Measurements from ENCODE around the gene NUP58. TPM values are rescaled to one million over a fixed set of nuclear protein-coding genes. Genes with fewer than 3 reads are reported as not detected.
"Not testable (repeated sequence)": the region's sequence is repeated elsewhere in the genome, so short reads cannot be mapped to it uniquely, and the experiment has no call there.

NUP58 gene
- total RNA-seq, 2 experiments from 2014 or later = 140 to 171 TPM

DNA sequence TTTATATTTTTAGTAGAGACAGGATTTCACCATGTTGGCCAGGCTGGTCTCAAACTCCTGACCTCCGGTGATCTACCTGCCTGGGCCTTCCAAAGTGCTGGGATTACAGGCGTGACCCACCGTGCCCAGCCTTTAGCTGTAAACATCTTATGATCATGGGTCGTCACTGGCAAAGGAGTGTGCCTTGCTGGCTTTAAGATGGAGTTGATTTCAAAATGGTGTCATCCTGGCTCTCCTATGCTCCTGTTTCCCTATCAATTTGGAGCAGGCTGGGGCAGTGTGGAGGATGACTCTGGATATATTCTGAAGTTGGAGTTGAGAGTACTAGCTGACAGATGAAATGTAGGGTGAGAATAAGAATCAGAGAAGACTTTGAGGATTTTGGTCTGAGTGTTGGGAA, 51.9 kb downstream of the NUP58 start:
- ChIA-PET CTCF (no interaction called here), POLR2A (no interaction called here)
- H3K27me3 Mint-ChIP-seq = peaks cover 19% of the 10 kb centered on the region
- DNase-seq = no peak
- intact Hi-C loops (cut with micrococcal nuclease) = no loop called here
- no peak overlapping the region for H3K27ac Mint-ChIP-seq
- no peak for TF ChIP-seq CTCF (IDR thresholded peaks at IDR 0.05)
- no peaks in the 10 kb centered on the region for H3K4me1 Mint-ChIP-seq (ENCODE audit: low read depth)
- ATAC-seq = no peak
- no peak overlapping the region for H3K4me3 Mint-ChIP-seq
- no peaks in the 10 kb centered on the region for H3K36me3 Mint-ChIP-seq (ENCODE audit: low read depth)
- H3K9me3 Mint-ChIP-seq = no peaks in the 10 kb centered on the region

DNA sequence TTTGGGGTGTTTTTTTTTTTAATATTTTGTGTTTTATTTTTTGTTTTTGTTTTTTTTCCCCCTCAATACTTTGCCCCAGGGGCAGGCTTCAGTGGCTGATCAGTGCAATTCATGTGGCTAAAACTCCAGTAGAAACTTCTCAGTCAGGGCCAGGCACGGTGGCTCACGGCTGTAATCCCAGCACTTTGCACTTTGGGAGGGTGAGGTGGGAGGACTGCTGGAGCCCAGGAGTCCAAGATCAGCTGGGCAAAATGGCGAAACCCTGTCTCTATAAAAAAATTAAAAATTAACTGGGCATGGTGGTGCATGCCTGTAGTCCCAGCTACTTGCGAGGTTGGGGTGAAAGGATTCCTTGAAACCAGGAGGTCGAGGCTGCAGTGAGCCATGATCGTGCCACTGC, 53.0 kb downstream of the NUP58 start:
- H3K4me1 Mint-ChIP-seq (ENCODE audit: low read depth) = no peaks in the 10 kb centered on the region
- intact Hi-C loops (cut with micrococcal nuclease) = no loop called here
- H3K36me3 Mint-ChIP-seq (ENCODE audit: low read depth) = no peaks in the 10 kb centered on the region
- ATAC-seq = no peak
- TF ChIP-seq CTCF (IDR thresholded peaks at IDR 0.05) = no peak
- CTCF ChIA-PET = no interaction called here
- peaks cover 19% of the 10 kb centered on the region for H3K27me3 Mint-ChIP-seq
- no peaks in the 10 kb centered on the region for H3K9me3 Mint-ChIP-seq
- POLR2A ChIA-PET = no interaction called here
- no peak overlapping the region for H3K4me3 Mint-ChIP-seq
- H3K27ac Mint-ChIP-seq = no peak overlapping the region
- DNase-seq = no peak

GRCh38 chr13:25360443-25360842, 59.0 kb downstream of the NUP58 start:
- H3K9me3 Mint-ChIP-seq; H3K4me3 Mint-ChIP-seq; ATAC-seq; DNase-seq; H3K36me3 Mint-ChIP-seq (ENCODE audit: low read depth); intact Hi-C loops (cut with micrococcal nuclease); H3K4me1 Mint-ChIP-seq (ENCODE audit: low read depth); H3K27ac Mint-ChIP-seq; CTCF ChIA-PET; POLR2A ChIA-PET: not testable (repeated sequence)
- peaks cover 14% of the 10 kb centered on the region for H3K27me3 Mint-ChIP-seq

DNA sequence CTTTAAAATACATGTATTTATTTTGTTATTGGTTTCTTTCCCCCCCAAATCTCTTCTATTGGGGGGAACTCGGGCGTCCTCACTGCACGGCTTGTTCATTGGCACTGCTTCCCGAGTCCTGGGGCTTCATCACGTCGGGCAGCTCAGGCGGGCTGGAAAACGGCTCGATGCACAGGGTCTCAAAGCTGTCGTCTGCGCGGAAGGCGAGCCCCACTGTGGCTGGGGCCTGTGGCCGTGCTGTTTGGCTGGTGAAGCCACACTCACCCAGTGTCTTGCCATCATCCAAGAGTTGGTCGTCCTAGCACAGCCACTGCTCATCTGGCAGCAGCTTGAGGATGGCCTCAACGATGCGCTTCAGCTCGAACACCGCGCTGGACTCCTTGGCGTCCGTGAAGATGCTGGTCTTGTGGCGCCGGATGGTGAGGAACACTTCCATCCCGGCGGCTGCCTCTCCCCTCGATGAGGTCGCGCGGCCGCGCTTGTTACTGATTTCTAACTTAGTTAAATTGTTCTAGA, 64.4 kb downstream of the NUP58 start:
- intact Hi-C loops (cut with micrococcal nuclease) = no loop called here
- Mint-ChIP-seq H3K9me3 (peaks cover 4% of the 10 kb centered on the region), H3K27me3 (peaks cover 23% of the 10 kb centered on the region), H3K36me3 (ENCODE audit: low read depth) (no peaks in the 10 kb centered on the region), H3K27ac (no peak overlapping the region), H3K4me3 (no peak overlapping the region), H3K4me1 (ENCODE audit: low read depth) (no peaks in the 10 kb centered on the region)
- CTCF ChIA-PET = interaction anchor here (1.0 kb wide), 1 partner anchor 9 kb away, joined by 4 read pairs; no protein-coding TSS in a partner anchor
- DNase-seq (no peak), ATAC-seq (no peak)
- TF ChIP-seq CTCF (IDR thresholded peaks at IDR 0.05) = no peak
- POLR2A ChIA-PET = interaction anchor here (0.7 kb wide), 1 partner anchor 60 kb away, joined by 4 read pairs; no protein-coding TSS in a partner anchor

GRCh38 chr13:25371158-25371874, 69.9 kb downstream of the NUP58 start:
- CTCF ChIA-PET = no interaction called here
- ATAC-seq = no peak
- intact Hi-C loops (cut with micrococcal nuclease) = no loop called here
- Mint-ChIP-seq H3K4me3 (peak overlapping the region; percentile 44), H3K9me3 (no peaks in the 10 kb centered on the region), H3K36me3 (ENCODE audit: low read depth) (no peaks in the 10 kb centered on the region), H3K4me1 (ENCODE audit: low read depth) (peaks cover 5% of the 10 kb centered on the region), H3K27ac (no peak overlapping the region), H3K27me3 (peaks cover 54% of the 10 kb centered on the region)
- POLR2A ChIA-PET = no interaction called here
- no peak for DNase-seq
- TF ChIP-seq CTCF (IDR thresholded peaks at IDR 0.05) = no peak
